ENCODE data around the gene SLC37A3. TPM values are rescaled to one million over a fixed set of nuclear protein-coding genes. Genes with fewer than 3 reads are reported as not detected.

SLC37A3 gene
- total and polyA plus RNA-seq, 3 experiments from 2014 or later: 12.0 to 57.2 (median 56.6) TPM

DNA sequence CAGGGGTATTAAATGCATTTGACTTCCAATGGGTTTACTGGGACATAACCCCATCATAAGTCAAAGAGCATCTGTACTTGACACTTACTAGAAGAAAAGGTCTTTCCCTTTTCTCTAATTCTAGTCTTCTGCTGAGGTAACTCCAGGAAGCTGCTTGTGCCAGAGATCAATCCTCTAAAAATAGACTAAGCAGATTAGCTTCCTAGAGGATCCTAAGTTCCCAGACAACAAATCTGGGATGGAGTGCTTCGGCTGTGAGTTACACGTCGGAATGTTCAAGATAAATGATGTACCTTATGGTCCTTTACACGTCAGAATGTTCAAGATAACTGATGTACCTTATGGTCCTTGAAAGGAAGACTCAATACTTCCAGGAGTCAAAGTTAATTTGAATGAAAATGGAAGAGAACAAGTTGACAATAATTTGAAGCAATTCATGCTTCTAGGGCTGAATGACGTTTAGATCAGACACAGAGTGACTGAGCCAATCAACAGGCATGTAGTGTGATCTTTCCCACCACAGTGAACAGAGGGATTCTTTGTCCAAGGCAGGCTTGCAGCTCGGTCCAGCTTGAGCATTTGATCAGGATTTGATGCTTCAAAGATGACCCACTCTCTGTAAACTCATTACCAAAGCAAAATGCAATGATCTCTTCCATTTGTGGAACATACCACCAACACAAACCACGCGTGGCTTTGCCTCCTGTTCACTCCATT is 63.8 kb downstream of the SLC37A3 start:
- Histone ChIP-seq H3K4me1 (ENCODE audit: insufficient read depth, low read length) (no peaks in the 10 kb centered on the region), H3K4me3 (ENCODE audit: low read length) (no peak overlapping the region), H3K9me3 (ENCODE audit: low read length) (no peaks in the 10 kb centered on the region), H3K27ac (ENCODE audit: low read depth, low read length) (no peak overlapping the region), H3K36me3 (ENCODE audit: insufficient read depth, low read length) (peaks cover 6% of the 10 kb centered on the region), H3K27me3 (ENCODE audit: insufficient read depth, low read length, poor library complexity, severe bottlenecking) (no peaks in the 10 kb centered on the region)
- H3K36me3 Mint-ChIP-seq: peaks cover 0 to 51% (median 15%) of the 10 kb centered on the region in 3 donors
- H3K4me3 Mint-ChIP-seq: no peak overlapping the region
- ChIA-PET CTCF (no interaction called here), POLR2A (no interaction called here)
- no peaks in the 10 kb centered on the region for H3K4me1 Mint-ChIP-seq
- H3K27me3 Mint-ChIP-seq: no peaks in the 10 kb centered on the region
- H3K9me3 Mint-ChIP-seq: no peaks in the 10 kb centered on the region
- no peak overlapping the region for H3K27ac Mint-ChIP-seq
- no peak for DNase-seq

DNA sequence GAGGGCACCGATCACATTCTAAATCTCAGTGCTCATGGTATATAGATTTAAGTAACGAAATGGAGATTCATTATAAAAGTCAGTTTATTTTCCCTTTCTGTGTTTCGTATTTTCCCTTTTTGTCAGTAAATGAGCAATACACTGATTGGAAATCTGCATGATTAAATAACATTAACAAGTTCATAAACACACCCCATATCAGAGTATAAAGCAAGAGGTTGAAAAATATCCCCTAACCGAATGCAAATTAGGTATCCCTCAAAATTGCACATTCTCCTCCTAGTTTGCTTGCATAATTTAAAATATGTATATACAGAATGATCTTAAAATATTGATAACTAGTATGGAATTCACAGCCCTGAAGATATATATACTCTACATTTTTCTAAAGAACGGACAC is 64.6 kb downstream of the SLC37A3 start:
- Histone ChIP-seq H3K9me3 (ENCODE audit: low read length) (no peaks in the 10 kb centered on the region), H3K27ac (ENCODE audit: low read depth, low read length) (no peak overlapping the region), H3K27me3 (ENCODE audit: insufficient read depth, low read length, poor library complexity, severe bottlenecking) (no peaks in the 10 kb centered on the region), H3K36me3 (ENCODE audit: insufficient read depth, low read length) (peaks cover 6% of the 10 kb centered on the region), H3K4me1 (ENCODE audit: insufficient read depth, low read length) (no peaks in the 10 kb centered on the region), H3K4me3 (ENCODE audit: low read length) (no peak overlapping the region)
- peaks cover 0 to 47% (median 15%) of the 10 kb centered on the region in 3 donors for H3K36me3 Mint-ChIP-seq
- no peak overlapping the region for H3K27ac Mint-ChIP-seq
- CTCF ChIA-PET: no interaction called here
- H3K27me3 Mint-ChIP-seq: no peaks in the 10 kb centered on the region
- no peaks in the 10 kb centered on the region for H3K4me1 Mint-ChIP-seq
- no peak overlapping the region for H3K4me3 Mint-ChIP-seq
- no peaks in the 10 kb centered on the region for H3K9me3 Mint-ChIP-seq
- POLR2A ChIA-PET: no interaction called here
- DNase-seq: no peak

DNA sequence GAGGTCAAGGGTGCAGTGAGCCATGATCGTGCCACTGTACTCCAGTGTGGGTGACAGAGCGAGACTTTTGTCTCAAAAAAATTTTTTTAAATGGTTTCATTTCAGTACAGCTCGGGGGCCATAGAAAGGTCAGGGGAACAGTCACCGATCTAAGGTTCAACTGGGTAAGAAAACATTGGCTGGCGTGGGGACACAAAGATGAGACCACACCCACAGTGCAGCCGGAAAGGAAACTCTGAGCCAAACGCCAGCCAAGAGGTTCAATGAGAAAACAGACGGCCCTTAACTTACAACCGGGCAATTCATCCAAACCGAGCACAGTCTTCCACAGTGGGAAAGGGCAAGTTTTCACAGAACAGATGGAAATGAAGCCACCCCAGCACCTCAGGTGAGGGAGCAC is 65.1 kb downstream of the SLC37A3 start:
- ChIA-PET POLR2A (no interaction called here), CTCF (no interaction called here)
- peaks cover 6% of the 10 kb centered on the region for H3K36me3 ChIP-seq (ENCODE audit: insufficient read depth, low read length)
- no peaks in the 10 kb centered on the region for H3K9me3 ChIP-seq (ENCODE audit: low read length)
- no peaks in the 10 kb centered on the region for H3K4me1 ChIP-seq (ENCODE audit: insufficient read depth, low read length)
- no peak overlapping the region for H3K4me3 ChIP-seq (ENCODE audit: low read length)
- H3K9me3 Mint-ChIP-seq: no peaks in the 10 kb centered on the region
- H3K27me3 Mint-ChIP-seq: no peaks in the 10 kb centered on the region
- no peak for DNase-seq
- H3K36me3 Mint-ChIP-seq: peaks cover 0 to 47% (median 15%) of the 10 kb centered on the region in 3 donors
- no peak overlapping the region for H3K27ac Mint-ChIP-seq
- no peaks in the 10 kb centered on the region for H3K4me1 Mint-ChIP-seq
- no peak overlapping the region for H3K4me3 Mint-ChIP-seq
- H3K27ac ChIP-seq (ENCODE audit: low read depth, low read length): no peak overlapping the region
- no peaks in the 10 kb centered on the region for H3K27me3 ChIP-seq (ENCODE audit: insufficient read depth, low read length, poor library complexity, severe bottlenecking)

GRCh38 chr7:140330595-140330994 is 67.7 kb downstream of the SLC37A3 start:
- CTCF ChIA-PET: interaction anchor here (1.0 to 1.5 kb wide), 2 partner anchors 153 to 160 kb away, joined by 3 read pairs; partner anchors contain the start of gene KDM7A
- Mint-ChIP-seq H3K4me1 (no peaks in the 10 kb centered on the region), H3K9me3 (no peaks in the 10 kb centered on the region), H3K27ac (no peak overlapping the region), H3K27me3 (no peaks in the 10 kb centered on the region), H3K36me3 (peaks cover 0 to 33% (median 13%) of the 10 kb centered on the region in 3 donors), H3K4me3 (no peak overlapping the region)
- Histone ChIP-seq H3K4me3 (ENCODE audit: low read length) (no peak overlapping the region), H3K36me3 (ENCODE audit: insufficient read depth, low read length) (peaks cover 6% of the 10 kb centered on the region), H3K27ac (ENCODE audit: low read depth, low read length) (no peak overlapping the region), H3K4me1 (ENCODE audit: insufficient read depth, low read length) (peaks cover 4% of the 10 kb centered on the region), H3K9me3 (ENCODE audit: low read length) (no peaks in the 10 kb centered on the region), H3K27me3 (ENCODE audit: insufficient read depth, low read length, poor library complexity, severe bottlenecking) (no peaks in the 10 kb centered on the region)
- no peak for DNase-seq
- POLR2A ChIA-PET: no interaction called here

- Mint-ChIP-seq H3K4me3 (peak overlapping the region in 1 of 7 donors; percentile 37), H3K4me1 (no peaks in the 10 kb centered on the region), H3K9me3 (no peaks in the 10 kb centered on the region), H3K27me3 (no peaks in the 10 kb centered on the region), H3K27ac (no peak overlapping the region), H3K36me3 (peaks cover 0 to 29% (median 13%) of the 10 kb centered on the region in 3 donors)
- Histone ChIP-seq H3K4me1 (ENCODE audit: insufficient read depth, low read length) (peaks cover 4% of the 10 kb centered on the region), H3K4me3 (ENCODE audit: low read length) (no peak overlapping the region), H3K27ac (ENCODE audit: low read depth, low read length) (no peak overlapping the region), H3K9me3 (ENCODE audit: low read length) (no peaks in the 10 kb centered on the region), H3K27me3 (ENCODE audit: insufficient read depth, low read length, poor library complexity, severe bottlenecking) (no peaks in the 10 kb centered on the region), H3K36me3 (ENCODE audit: insufficient read depth, low read length) (peaks cover 6% of the 10 kb centered on the region)
- CTCF ChIA-PET: interaction anchor here (1.0 to 1.5 kb wide), 2 partner anchors 153 to 160 kb away, joined by 3 read pairs; partner anchors contain the start of gene KDM7A
- no peak for DNase-seq
- POLR2A ChIA-PET: no interaction called here
Measured at GRCh38 chr7:140330128-140330527, 68.2 kb downstream of the SLC37A3 start.

GRCh38 chr7:140327261-140327661 is 71.1 kb downstream of the SLC37A3 start:
- Mint-ChIP-seq H3K4me1 (no peaks in the 10 kb centered on the region), H3K27ac (peak overlapping the region in 1 of 8 donors; percentile 44), H3K36me3 (peaks cover 0 to 7% (median 7%) of the 10 kb centered on the region in 3 donors), H3K27me3 (no peaks in the 10 kb centered on the region), H3K4me3 (no peak overlapping the region), H3K9me3 (no peaks in the 10 kb centered on the region)
- ChIA-PET CTCF (interaction anchor here (0.7 to 2.8 kb wide), 3 partner anchors 11 to 150 kb away, joined by 3 to 8 read pairs (median 7); partner anchors contain the start of gene KDM7A), POLR2A (no interaction called here)
- Histone ChIP-seq H3K27ac (ENCODE audit: low read depth, low read length) (no peak overlapping the region), H3K36me3 (ENCODE audit: insufficient read depth, low read length) (no peaks in the 10 kb centered on the region), H3K4me3 (ENCODE audit: low read length) (no peak overlapping the region), H3K27me3 (ENCODE audit: insufficient read depth, low read length, poor library complexity, severe bottlenecking) (no peaks in the 10 kb centered on the region), H3K4me1 (ENCODE audit: insufficient read depth, low read length) (peaks cover 4% of the 10 kb centered on the region), H3K9me3 (ENCODE audit: low read length) (no peaks in the 10 kb centered on the region)
- DNase-seq: no peak

GRCh38 chr7:140326116-140326928 is 72.0 kb downstream of the SLC37A3 start:
- Mint-ChIP-seq H3K4me3 (no peak overlapping the region), H3K4me1 (no peaks in the 10 kb centered on the region), H3K27ac (peak overlapping the region in 2 of 8 donors; percentile 30 to 73), H3K27me3 (no peaks in the 10 kb centered on the region), H3K36me3 (peaks cover 0 to 5% (median 4%) of the 10 kb centered on the region in 3 donors), H3K9me3 (no peaks in the 10 kb centered on the region)
- no peaks in the 10 kb centered on the region for H3K27me3 ChIP-seq (ENCODE audit: insufficient read depth, low read length, poor library complexity, severe bottlenecking)
- no peaks in the 10 kb centered on the region for H3K9me3 ChIP-seq (ENCODE audit: low read length)
- DNase-seq: peak; percentile 17 to 63 (median 24)
- POLR2A ChIA-PET: no interaction called here
- no peak overlapping the region for H3K27ac ChIP-seq (ENCODE audit: low read depth, low read length)
- CTCF ChIA-PET: interaction anchor here (0.7 to 2.8 kb wide), 4 partner anchors 10 to 679 kb away, joined by 3 to 8 read pairs (median 5); partner anchors contain the start of gene KDM7A
- H3K36me3 ChIP-seq (ENCODE audit: insufficient read depth, low read length): no peaks in the 10 kb centered on the region
- H3K4me3 ChIP-seq (ENCODE audit: low read length): no peak overlapping the region
- H3K4me1 ChIP-seq (ENCODE audit: insufficient read depth, low read length): peaks cover 4% of the 10 kb centered on the region

DNA sequence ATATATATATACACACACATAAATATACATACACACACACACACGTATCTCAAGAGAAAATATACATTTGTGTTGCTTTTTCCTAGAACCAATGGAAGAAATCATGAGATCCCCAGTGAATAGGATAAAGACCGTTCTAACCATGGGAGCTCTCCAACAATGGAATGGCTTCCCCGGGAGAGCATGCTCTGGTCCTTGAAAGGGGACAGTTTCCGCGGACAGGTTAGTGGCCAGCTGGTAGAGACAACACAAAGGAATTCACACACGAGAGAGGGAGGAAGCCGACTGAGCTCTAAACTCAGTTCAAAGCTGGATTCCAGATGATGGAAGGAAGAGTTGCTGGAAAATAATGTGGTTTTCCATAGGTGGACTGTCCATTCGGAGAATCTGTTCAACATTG is 72.7 kb downstream of the SLC37A3 start:
- Mint-ChIP-seq H3K27ac (no peak overlapping the region), H3K27me3 (no peaks in the 10 kb centered on the region), H3K36me3 (peaks cover 0 to 5% (median 2%) of the 10 kb centered on the region in 3 donors), H3K4me1 (no peaks in the 10 kb centered on the region), H3K4me3 (no peak overlapping the region), H3K9me3 (no peaks in the 10 kb centered on the region)
- DNase-seq: no peak
- POLR2A ChIA-PET: no interaction called here
- CTCF ChIA-PET: interaction anchor here (0.7 to 2.8 kb wide), 4 partner anchors 9 to 149 kb away, joined by 3 to 8 read pairs (median 5); partner anchors contain the start of gene KDM7A
- no peaks in the 10 kb centered on the region for H3K36me3 ChIP-seq (ENCODE audit: insufficient read depth, low read length)
- peaks cover 4% of the 10 kb centered on the region for H3K4me1 ChIP-seq (ENCODE audit: insufficient read depth, low read length)
- no peak overlapping the region for H3K4me3 ChIP-seq (ENCODE audit: low read length)
- H3K27me3 ChIP-seq (ENCODE audit: insufficient read depth, low read length, poor library complexity, severe bottlenecking): no peaks in the 10 kb centered on the region
- no peak overlapping the region for H3K27ac ChIP-seq (ENCODE audit: low read depth, low read length)
- H3K9me3 ChIP-seq (ENCODE audit: low read length): no peaks in the 10 kb centered on the region

All from CD8-positive, alpha-beta memory T cell (primary cell).